H9 (cell line): ENCODE data around the gene PLEKHG2. TPM values are rescaled to one million over a fixed set of nuclear protein-coding genes. Genes with fewer than 3 reads are reported as not detected.

Experiments
- DNase-seq: peaks from one replicate; pipeline ENCODE4 v3.0.0-alpha.2; 2017
- H2AFZ ChIP-seq: one replicate; pipeline ENCODE4 v1.6.1; 2013; ENCODE audit warnings: mild to moderate bottlenecking, low read length, control low read depth, moderate library complexity
- H2AK5ac ChIP-seq: 2 replicates; pipeline ENCODE4 v1.6.1; 2013; ENCODE audit warnings: low read length, control low read depth, mixed read lengths; ENCODE audit not compliant: insufficient read length
- H2BK120ac ChIP-seq: one replicate; pipeline ENCODE4 v1.6.1; 2013; ENCODE audit warnings: low read depth, mild to moderate bottlenecking, low read length, control low read depth, inconsistent platforms; ENCODE audit not compliant: poor library complexity, severe bottlenecking
- H2BK12ac ChIP-seq: 2 replicates; pipeline ENCODE4 v1.6.1; 2013; ENCODE audit warnings: low read length, control low read depth, mixed read lengths, low read depth; ENCODE audit not compliant: insufficient read length
- H2BK15ac ChIP-seq: 2 replicates; pipeline ENCODE4 v1.6.1; 2013; ENCODE audit warnings: low read depth, low read length, control low read depth
- H2BK20ac ChIP-seq: one replicate; pipeline ENCODE4 v1.6.1; 2013; ENCODE audit warnings: low read depth, mild to moderate bottlenecking, low read length, control low read depth, inconsistent platforms; ENCODE audit not compliant: poor library complexity, severe bottlenecking
- H2BK5ac ChIP-seq: 2 replicates; pipeline ENCODE4 v1.6.1; 2013; ENCODE audit warnings: low read length, control low read depth, mixed read lengths; ENCODE audit not compliant: insufficient read length
- H3K14ac ChIP-seq: 2 replicates; pipeline ENCODE4 v1.6.1; 2013; ENCODE audit warnings: low read length, control low read depth; ENCODE audit not compliant: insufficient read depth
- H3K18ac ChIP-seq: 2 replicates; pipeline ENCODE4 v1.6.1; 2013; ENCODE audit warnings: low read depth, mild to moderate bottlenecking, mixed read lengths, low read length, control low read depth; ENCODE audit not compliant: insufficient read length
- H3K23ac ChIP-seq: 2 replicates; pipeline ENCODE4 v1.6.1; 2013; ENCODE audit warnings: low read length, control low read depth, mixed read lengths, low read depth; ENCODE audit not compliant: insufficient read length
- H3K23me2 ChIP-seq: 2 replicates; pipeline ENCODE4 v1.6.1; 2013; ENCODE audit warnings: low read depth, mild to moderate bottlenecking, mixed read lengths, low read length, control low read depth; ENCODE audit not compliant: insufficient read length, poor library complexity, severe bottlenecking
- H3K27ac ChIP-seq: 2 replicates; pipeline ENCODE4 v1.5.1; 2013; ENCODE audit warnings: low read length, control low read depth, mixed read lengths, low read depth; ENCODE audit not compliant: insufficient read length
- H3K27me3 ChIP-seq: 2 replicates; pipeline ENCODE4 v1.6.1; 2013; ENCODE audit warnings: low read length, control low read depth, inconsistent platforms; ENCODE audit not compliant: insufficient read depth
- H3K4ac ChIP-seq: 2 replicates; pipeline ENCODE4 v1.6.1; 2013; ENCODE audit warnings: low read depth, mild to moderate bottlenecking, control low read depth, inconsistent platforms, low read length, moderate library complexity
- H3K4me1 ChIP-seq: 2 replicates; pipeline ENCODE4 v1.6.1; 2013; ENCODE audit warnings: low read length, control low read depth, inconsistent platforms; ENCODE audit not compliant: insufficient read depth
- H3K4me2 ChIP-seq: 2 replicates; pipeline ENCODE4 v1.6.1; 2013; ENCODE audit warnings: low read length, control low read depth, mixed read lengths; ENCODE audit not compliant: insufficient read length, insufficient read depth
- H3K56ac ChIP-seq: 2 replicates; pipeline ENCODE4 v1.6.1; 2013; ENCODE audit warnings: low read depth, mild to moderate bottlenecking, mixed read lengths, low read length, control low read depth; ENCODE audit not compliant: insufficient read length
- H3K79me1 ChIP-seq: 2 replicates; pipeline ENCODE4 v1.6.1; 2013; ENCODE audit warnings: low read depth, mild to moderate bottlenecking, moderate library complexity, low read length, control low read depth, inconsistent platforms; ENCODE audit not compliant: insufficient read depth, poor library complexity, severe bottlenecking
- H3K79me2 ChIP-seq: 2 replicates; pipeline ENCODE4 v1.6.1; 2013; ENCODE audit warnings: low read length, control low read depth, inconsistent platforms; ENCODE audit not compliant: insufficient read depth
- H3K9ac ChIP-seq: 2 replicates; pipeline ENCODE4 v1.6.1; 2013; ENCODE audit warnings: low read length, control low read depth, mixed read lengths; ENCODE audit not compliant: insufficient read length; ENCODE audit errors: extremely low read depth
- H3K9me3 ChIP-seq: one replicate; pipeline ENCODE4 v1.6.1; 2013; ENCODE audit warnings: low read depth, low read length, inconsistent platforms; ENCODE audit not compliant: control insufficient read depth
- H3T11ph ChIP-seq: one replicate; pipeline ENCODE4 v1.6.1; 2013; ENCODE audit warnings: mild to moderate bottlenecking, low read length, control low read depth, inconsistent platforms
- H4K20me1 ChIP-seq: one replicate; pipeline ENCODE4 v1.6.1; 2013; ENCODE audit not compliant: control insufficient read depth, insufficient read length, insufficient read depth
- H4K5ac ChIP-seq: 2 replicates; pipeline ENCODE4 v1.6.1; 2013; ENCODE audit warnings: low read depth, mild to moderate bottlenecking, mixed read lengths, low read length, control low read depth; ENCODE audit not compliant: insufficient read length
- H4K8ac ChIP-seq: replicated peaks from 2 replicates; pipeline ENCODE4 v1.6.1; 2013; ENCODE audit warnings: low read length, control low read depth, mixed read lengths, low read depth; ENCODE audit not compliant: insufficient read length
- H4K91ac ChIP-seq: 2 replicates; pipeline ENCODE4 v1.6.1; 2013; ENCODE audit warnings: low read depth, mild to moderate bottlenecking, moderate library complexity, mixed read lengths, low read length, control low read depth; ENCODE audit not compliant: insufficient read length
- H3K27ac Mint-ChIP-seq, 3 experiments: 2 replicates in 2 of 3; 3 replicates in 1 of 3; pipeline ENCODE4 v1.8.0; 2020 to 2021; ENCODE audit warnings: mixed read lengths in 3 of 3, mild to moderate bottlenecking in 1 of 3, moderate library complexity in 1 of 3
- H3K27me3 Mint-ChIP-seq: 2 replicates; pipeline ENCODE4 v1.8.0; 2021; ENCODE audit warnings: low read depth, mild to moderate bottlenecking, moderate library complexity, mixed read lengths
- H3K36me3 Mint-ChIP-seq, 3 experiments: 2 replicates in 2 of 3; 3 replicates in 1 of 3; pipeline ENCODE4 v1.8.0; 2020 to 2021; ENCODE audit warnings: low read depth in 3 of 3, mixed read lengths in 3 of 3; ENCODE audit not compliant: insufficient read depth in 1 of 3
- H3K4me1 Mint-ChIP-seq, 2 experiments: 2 replicates each; pipeline ENCODE4 v1.8.0; 2020; ENCODE audit warnings: mixed read lengths in 2 of 2
- H3K4me3 Mint-ChIP-seq, 2 experiments: 2 replicates in 1 of 2; 3 replicates in 1 of 2; pipeline ENCODE4 v1.8.0; 2020 to 2021; ENCODE audit warnings: mild to moderate bottlenecking in 2 of 2, mixed read lengths in 2 of 2, moderate library complexity in 1 of 2
- H3K9me3 Mint-ChIP-seq, 2 experiments: 2 replicates in 1 of 2; 3 replicates in 1 of 2; pipeline ENCODE4 v1.8.0; 2020; ENCODE audit warnings: mild to moderate bottlenecking in 2 of 2, mixed read lengths in 2 of 2, moderate library complexity in 1 of 2
- CTCF ChIP-seq: fragments of 200-600 bp; sonication (generic); conservative IDR thresholded peaks from 3 replicates; pipeline ENCODE4 v1.8.0; 2021; ENCODE audit warnings: antibody characterized with exemption, mild to moderate bottlenecking
- WGBS: extraction: QIAGEN DNeasy Blood & Tissue Kit; methylation state at CpG from one replicate; pipeline ENCODE4 v1.1.7; 2013; ENCODE audit warnings: missing lambda C conversion rate, low lambda C conversion rate, mixed read lengths; ENCODE audit not compliant: insufficient read length; ENCODE audit errors: extremely low coverage; 5-methylcytosine and 5-hydroxymethylcytosine counted together
- total RNA-seq: library from RNA; stranded (reverse); gene quantifications from 2 replicates; pipeline ENCODE4 v1.2.1, GENCODE V29; 2021

PLEKHG2 gene
- total RNA-seq, 1 experiment from 2014 or later, result 167 TPM

GRCh38 chr19:39365531-39365930 lies 46.9 kb upstream of the PLEKHG2 start:
- Histone ChIP-seq H4K91ac (no peak overlapping the region), H3K4me2 (no peak overlapping the region), H3K23me2 (no peaks in the 10 kb centered on the region), H3K9ac (no peak overlapping the region), H2BK15ac (no peak overlapping the region), H2AK5ac (no peak overlapping the region), H4K5ac (no peak overlapping the region), H3K9me3 (no peaks in the 10 kb centered on the region), H3K27ac (no peak overlapping the region), H3K4me1 (no peaks in the 10 kb centered on the region), H3K79me1 (no peaks in the 10 kb centered on the region), H3K14ac (no peak overlapping the region), H3K23ac (no peak overlapping the region), H3K56ac (no peak overlapping the region), H2BK20ac (no peak overlapping the region), H4K8ac (no peak overlapping the region), H3K18ac (no peak overlapping the region), H2BK120ac (no peak overlapping the region), H2AFZ (no peak overlapping the region), H3K79me2 (no peaks in the 10 kb centered on the region), H3K27me3 (no peaks in the 10 kb centered on the region), H3K4ac (no peak overlapping the region), H2BK12ac (no peak overlapping the region), H4K20me1 (no peaks in the 10 kb centered on the region), H2BK5ac (no peak overlapping the region), H3T11ph (no peak overlapping the region)
- peaks cover 21 to 72% (median 56%) of the 10 kb centered on the region in 3 experiments; a peak in 6 of 7 replicates for H3K36me3 Mint-ChIP-seq
- no peak for TF ChIP-seq CTCF
- no peaks in the 10 kb centered on the region for H3K9me3 Mint-ChIP-seq
- no peak overlapping the region for H3K27ac Mint-ChIP-seq
- no peaks in the 10 kb centered on the region for H3K4me1 Mint-ChIP-seq
- WGBS, result no CpG with 5 or more reads among the region's 1 CpG
- no peak overlapping the region for H3K4me3 Mint-ChIP-seq
- H3K27me3 Mint-ChIP-seq, result no peaks in the 10 kb centered on the region; the same call in none of the 2 replicates
- DNase-seq, result no peak
